ENCODE results near the gene CEP78. TPM values are rescaled to one million over a fixed set of nuclear protein-coding genes. Genes with fewer than 3 reads are reported as not detected.

The CEP78 gene
- total RNA-seq, 1 experiment from 2014 or later, result 57.8 TPM

DNA sequence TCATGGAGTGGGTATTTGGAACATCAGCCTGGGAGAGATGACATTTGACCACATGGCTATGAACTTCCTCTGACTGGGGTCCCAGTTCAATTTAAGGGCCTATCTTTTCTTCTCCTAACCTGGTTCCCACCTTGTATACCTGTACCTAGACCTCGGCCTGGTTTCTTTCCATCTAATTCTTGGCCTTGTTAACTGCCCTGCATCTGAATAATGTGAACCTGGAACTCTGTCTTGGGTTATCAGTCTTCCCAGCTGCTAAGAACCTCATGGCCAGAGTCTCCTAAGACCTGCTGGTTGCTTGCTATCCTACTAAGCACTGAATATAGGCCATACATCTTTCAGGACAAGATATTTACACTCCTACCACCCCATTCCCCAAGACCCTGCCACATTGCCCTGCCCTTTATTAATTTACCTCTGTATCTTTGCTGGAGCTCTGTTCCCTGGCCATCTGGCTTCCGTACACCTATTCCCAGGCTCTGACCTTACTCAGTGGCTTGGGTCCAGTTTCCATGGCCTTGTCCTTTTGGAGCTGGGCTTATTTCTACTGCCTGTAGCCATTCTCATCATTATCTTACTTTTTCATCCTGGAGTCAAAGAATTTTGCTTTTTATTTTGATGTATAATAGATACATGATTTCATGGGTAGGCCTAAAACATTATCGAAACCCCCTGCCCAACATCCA is 67.6 kb downstream of the CEP78 start:
- Mint-ChIP-seq H3K4me3 (no peak overlapping the region), H3K4me1 (peaks cover 6 to 11% of the 10 kb centered on the region in 2 experiments), H3K27ac (no peak overlapping the region; a peak in 1 of 7 replicates), H3K36me3 (ENCODE audit: insufficient read depth in 1 of 3, low read depth in 3 of 3) (peaks cover 70 to 92% (median 90%) of the 10 kb centered on the region in 3 experiments), H3K9me3 (peaks cover 0 to 3% of the 10 kb centered on the region in 2 experiments; a peak in 1 of 5 replicates), H3K27me3 (ENCODE audit: low read depth) (no peaks in the 10 kb centered on the region)
- Histone ChIP-seq H2AFZ (ENCODE audit: low read length) (no peak overlapping the region), H2BK20ac (ENCODE audit: low read depth, low read length, poor library complexity, severe bottlenecking) (no peak overlapping the region), H2BK15ac (ENCODE audit: low read depth, low read length) (no peak overlapping the region), H4K91ac (ENCODE audit: insufficient read length, low read depth, low read length) (no peak overlapping the region), H3K79me1 (ENCODE audit: insufficient read depth, low read depth, low read length, poor library complexity, severe bottlenecking) (peaks cover 10% of the 10 kb centered on the region), H3K27me3 (ENCODE audit: insufficient read depth, low read length) (no peaks in the 10 kb centered on the region), H3K56ac (ENCODE audit: insufficient read length, low read depth, low read length) (no peak overlapping the region), H3K23ac (ENCODE audit: insufficient read length, low read depth, low read length) (no peak overlapping the region), H2AK5ac (ENCODE audit: insufficient read length, low read length) (no peak overlapping the region), H3K4me2 (ENCODE audit: insufficient read depth, insufficient read length, low read length) (no peak overlapping the region), H3K4me1 (ENCODE audit: insufficient read depth, low read length) (no peaks in the 10 kb centered on the region), H3K14ac (ENCODE audit: insufficient read depth, low read length) (no peak overlapping the region), H3T11ph (ENCODE audit: low read length) (no peak overlapping the region), H3K23me2 (ENCODE audit: insufficient read length, low read depth, low read length, poor library complexity, severe bottlenecking) (peaks cover 1% of the 10 kb centered on the region), H2BK120ac (ENCODE audit: low read depth, low read length, poor library complexity, severe bottlenecking) (no peak overlapping the region), H3K4ac (ENCODE audit: low read depth, low read length) (no peak overlapping the region), H4K8ac (replicated peaks; ENCODE audit: insufficient read length, low read depth, low read length) (no peak overlapping the region), H4K20me1 (ENCODE audit: control insufficient read depth, insufficient read depth, insufficient read length) (no peaks in the 10 kb centered on the region), H4K5ac (ENCODE audit: insufficient read length, low read depth, low read length) (no peak overlapping the region), H3K27ac (ENCODE audit: insufficient read length, low read depth, low read length) (no peak overlapping the region), H3K9me3 (ENCODE audit: control insufficient read depth, low read depth, low read length) (no peaks in the 10 kb centered on the region), H3K9ac (ENCODE audit: extremely low read depth, insufficient read length, low read length) (no peak overlapping the region), H2BK12ac (ENCODE audit: insufficient read length, low read depth, low read length) (no peak overlapping the region), H3K18ac (ENCODE audit: insufficient read length, low read depth, low read length) (no peak overlapping the region), H3K79me2 (ENCODE audit: insufficient read depth, low read length) (peaks cover 13% of the 10 kb centered on the region; the same call in 1 of the 2 replicates), H2BK5ac (ENCODE audit: insufficient read length, low read length) (no peak overlapping the region)
- no CpG with 5 or more reads among the region's 3 CpGs for WGBS (ENCODE audit: extremely low coverage, insufficient read length, low lambda C conversion rate)
- TF ChIP-seq, protein P1, sequence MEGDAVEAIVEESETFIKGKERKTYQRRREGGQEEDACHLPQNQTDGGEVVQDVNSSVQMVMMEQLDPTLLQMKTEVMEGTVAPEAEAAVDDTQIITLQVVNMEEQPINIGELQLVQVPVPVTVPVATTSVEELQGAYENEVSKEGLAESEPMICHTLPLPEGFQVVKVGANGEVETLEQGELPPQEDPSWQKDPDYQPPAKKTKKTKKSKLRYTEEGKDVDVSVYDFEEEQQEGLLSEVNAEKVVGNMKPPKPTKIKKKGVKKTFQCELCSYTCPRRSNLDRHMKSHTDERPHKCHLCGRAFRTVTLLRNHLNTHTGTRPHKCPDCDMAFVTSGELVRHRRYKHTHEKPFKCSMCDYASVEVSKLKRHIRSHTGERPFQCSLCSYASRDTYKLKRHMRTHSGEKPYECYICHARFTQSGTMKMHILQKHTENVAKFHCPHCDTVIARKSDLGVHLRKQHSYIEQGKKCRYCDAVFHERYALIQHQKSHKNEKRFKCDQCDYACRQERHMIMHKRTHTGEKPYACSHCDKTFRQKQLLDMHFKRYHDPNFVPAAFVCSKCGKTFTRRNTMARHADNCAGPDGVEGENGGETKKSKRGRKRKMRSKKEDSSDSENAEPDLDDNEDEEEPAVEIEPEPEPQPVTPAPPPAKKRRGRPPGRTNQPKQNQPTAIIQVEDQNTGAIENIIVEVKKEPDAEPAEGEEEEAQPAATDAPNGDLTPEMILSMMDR (conservative IDR thresholded peaks at IDR 0.05), result no peak
- no peak for DNase-seq
